ENCODE measurements around the gene LONP1.

GRCh38 chr19:5644037-5644436 lies 75.9 kb downstream of the LONP1 start:
- TF ChIP-seq CTCF (IDR thresholded peaks at IDR 0.05) (no peak), POLR2A (IDR thresholded peaks at IDR 0.05) (no peak)

Measured in uterus (tissue), 2 donors.